A673 (cell line): ENCODE data around the gene VWA7.

Experiments
- EZH2 ChIP-seq: fragments of 200-600 bp; sonication (generic); IDR thresholded peaks from 2 replicates; pipeline ENCODE4 v1.6.1; 2017; ENCODE audit warnings: borderline replicate concordance, low read depth, mild to moderate bottlenecking, mixed read lengths, antibody characterized with exemption, low read length; ENCODE audit not compliant: poor library complexity, severe bottlenecking
- TF ChIP-seq, protein P1 (sequence below): fragments of 300-800, 200-600 bp; sonication (generic); conservative IDR thresholded peaks from 2 replicates; pipeline ENCODE4 v1.5.1; 2017; ENCODE audit warnings: low read depth, mild to moderate bottlenecking, antibody characterized with exemption, low read length, moderate library complexity, mixed read lengths

DNA sequence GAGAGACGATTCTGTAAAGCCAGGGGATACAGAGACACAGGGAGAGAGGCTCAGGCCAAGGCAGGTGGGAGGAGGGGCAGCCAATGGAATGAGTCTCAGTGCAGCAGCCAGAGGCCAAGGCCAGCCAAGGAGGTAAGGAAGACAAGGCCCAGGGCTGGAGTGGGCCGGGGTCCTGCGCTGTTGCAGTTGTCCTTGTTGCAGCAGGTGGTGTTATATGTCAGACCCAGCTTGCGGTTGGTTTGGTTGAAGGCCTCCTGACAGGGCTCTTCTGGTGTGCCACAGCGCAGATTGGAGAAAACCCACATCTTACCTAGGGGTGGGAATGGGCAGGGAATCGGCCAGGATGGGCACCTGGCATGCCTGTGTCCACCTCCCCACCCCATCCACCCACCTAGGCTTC lies 58.1 kb downstream of the VWA7 start:
- TF ChIP-seq, protein P1, sequence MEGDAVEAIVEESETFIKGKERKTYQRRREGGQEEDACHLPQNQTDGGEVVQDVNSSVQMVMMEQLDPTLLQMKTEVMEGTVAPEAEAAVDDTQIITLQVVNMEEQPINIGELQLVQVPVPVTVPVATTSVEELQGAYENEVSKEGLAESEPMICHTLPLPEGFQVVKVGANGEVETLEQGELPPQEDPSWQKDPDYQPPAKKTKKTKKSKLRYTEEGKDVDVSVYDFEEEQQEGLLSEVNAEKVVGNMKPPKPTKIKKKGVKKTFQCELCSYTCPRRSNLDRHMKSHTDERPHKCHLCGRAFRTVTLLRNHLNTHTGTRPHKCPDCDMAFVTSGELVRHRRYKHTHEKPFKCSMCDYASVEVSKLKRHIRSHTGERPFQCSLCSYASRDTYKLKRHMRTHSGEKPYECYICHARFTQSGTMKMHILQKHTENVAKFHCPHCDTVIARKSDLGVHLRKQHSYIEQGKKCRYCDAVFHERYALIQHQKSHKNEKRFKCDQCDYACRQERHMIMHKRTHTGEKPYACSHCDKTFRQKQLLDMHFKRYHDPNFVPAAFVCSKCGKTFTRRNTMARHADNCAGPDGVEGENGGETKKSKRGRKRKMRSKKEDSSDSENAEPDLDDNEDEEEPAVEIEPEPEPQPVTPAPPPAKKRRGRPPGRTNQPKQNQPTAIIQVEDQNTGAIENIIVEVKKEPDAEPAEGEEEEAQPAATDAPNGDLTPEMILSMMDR = no peak
- no peak for TF ChIP-seq EZH2
